VCaP (cell line): ENCODE data around the gene CDCA7L.
"Not testable (repeated sequence)": the region's sequence is repeated elsewhere in the genome, so short reads cannot be mapped to it uniquely, and the experiment has no call there.

Experiments used
- H3K27ac ChIP-seq: fragments of 450-650 bp; 2 replicates; pipeline ENCODE4 v1.5.1; 2017
- TF ChIP-seq, protein P1 (sequence below): fragments of 450-650 bp; conservative IDR thresholded peaks from 2 replicates; pipeline ENCODE4 v1.5.1; 2017; ENCODE audit warnings: mild to moderate bottlenecking, moderate library complexity

The CDCA7L gene

DNA sequence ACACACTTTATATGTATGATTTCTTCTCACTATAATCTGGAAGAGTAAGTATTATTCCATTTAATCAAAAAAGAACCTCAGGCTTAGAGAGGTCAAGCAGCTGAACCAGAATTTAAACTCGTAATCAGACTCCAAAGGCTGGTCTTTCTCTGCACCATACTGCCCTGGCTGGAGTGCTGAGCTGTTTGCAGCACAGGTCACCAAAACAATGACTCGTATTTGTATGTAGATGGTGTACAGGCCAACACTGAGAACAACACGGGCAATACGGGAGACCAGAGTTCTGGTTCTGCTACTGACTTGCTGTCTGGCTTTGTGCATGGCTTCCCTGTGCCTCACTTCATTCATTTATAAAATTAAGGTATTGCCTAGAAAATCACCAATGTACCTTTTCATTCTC is 57.9 kb downstream of the CDCA7L start:
- TF ChIP-seq, protein P1, sequence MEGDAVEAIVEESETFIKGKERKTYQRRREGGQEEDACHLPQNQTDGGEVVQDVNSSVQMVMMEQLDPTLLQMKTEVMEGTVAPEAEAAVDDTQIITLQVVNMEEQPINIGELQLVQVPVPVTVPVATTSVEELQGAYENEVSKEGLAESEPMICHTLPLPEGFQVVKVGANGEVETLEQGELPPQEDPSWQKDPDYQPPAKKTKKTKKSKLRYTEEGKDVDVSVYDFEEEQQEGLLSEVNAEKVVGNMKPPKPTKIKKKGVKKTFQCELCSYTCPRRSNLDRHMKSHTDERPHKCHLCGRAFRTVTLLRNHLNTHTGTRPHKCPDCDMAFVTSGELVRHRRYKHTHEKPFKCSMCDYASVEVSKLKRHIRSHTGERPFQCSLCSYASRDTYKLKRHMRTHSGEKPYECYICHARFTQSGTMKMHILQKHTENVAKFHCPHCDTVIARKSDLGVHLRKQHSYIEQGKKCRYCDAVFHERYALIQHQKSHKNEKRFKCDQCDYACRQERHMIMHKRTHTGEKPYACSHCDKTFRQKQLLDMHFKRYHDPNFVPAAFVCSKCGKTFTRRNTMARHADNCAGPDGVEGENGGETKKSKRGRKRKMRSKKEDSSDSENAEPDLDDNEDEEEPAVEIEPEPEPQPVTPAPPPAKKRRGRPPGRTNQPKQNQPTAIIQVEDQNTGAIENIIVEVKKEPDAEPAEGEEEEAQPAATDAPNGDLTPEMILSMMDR: no peak

DNA sequence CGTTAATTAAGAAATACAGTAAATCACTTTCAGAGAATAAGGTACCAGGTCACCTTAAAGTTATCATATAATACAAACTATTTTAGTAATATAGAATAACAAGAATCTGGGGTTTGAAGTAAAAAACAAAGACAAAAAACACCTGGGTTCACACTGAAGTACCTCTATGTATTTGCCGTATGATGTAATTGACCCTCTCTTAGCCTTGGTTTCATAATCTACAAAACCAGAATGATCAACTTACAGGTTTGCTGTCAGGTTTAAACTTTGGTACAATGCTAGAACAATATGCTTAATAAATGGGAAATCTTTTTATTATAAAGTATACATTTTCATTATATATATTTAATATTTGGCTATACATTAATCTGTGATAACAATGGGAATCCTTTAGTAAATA is 58.3 kb downstream of the CDCA7L start:
- H3K27ac ChIP-seq: no peak overlapping the region
- TF ChIP-seq, protein P1: no peak

More for the DNA sequence above, 57.9 kb downstream of the CDCA7L start:
- H3K27ac ChIP-seq: no peak overlapping the region

DNA sequence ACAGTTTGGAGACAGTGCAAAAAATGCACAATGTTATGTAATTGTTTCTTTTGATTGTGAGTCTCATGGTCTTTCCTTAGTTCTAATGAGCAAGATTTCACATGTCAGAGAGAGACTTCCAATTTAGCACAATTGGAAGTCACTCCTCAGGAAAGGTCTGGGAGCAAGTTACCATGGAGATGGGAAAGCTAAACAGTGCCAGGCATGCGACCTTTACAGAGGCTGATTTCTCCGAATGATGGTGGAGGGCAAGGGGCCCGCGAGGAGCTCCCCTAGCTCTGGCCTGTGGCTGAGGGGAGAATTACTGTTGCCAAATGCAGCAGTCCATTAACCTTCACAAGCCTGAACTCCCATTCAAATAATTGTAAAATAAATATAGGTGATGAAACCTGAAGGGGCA is 59.3 kb downstream of the CDCA7L start:
- H3K27ac ChIP-seq: no peak overlapping the region
- TF ChIP-seq, protein P1: no peak

DNA sequence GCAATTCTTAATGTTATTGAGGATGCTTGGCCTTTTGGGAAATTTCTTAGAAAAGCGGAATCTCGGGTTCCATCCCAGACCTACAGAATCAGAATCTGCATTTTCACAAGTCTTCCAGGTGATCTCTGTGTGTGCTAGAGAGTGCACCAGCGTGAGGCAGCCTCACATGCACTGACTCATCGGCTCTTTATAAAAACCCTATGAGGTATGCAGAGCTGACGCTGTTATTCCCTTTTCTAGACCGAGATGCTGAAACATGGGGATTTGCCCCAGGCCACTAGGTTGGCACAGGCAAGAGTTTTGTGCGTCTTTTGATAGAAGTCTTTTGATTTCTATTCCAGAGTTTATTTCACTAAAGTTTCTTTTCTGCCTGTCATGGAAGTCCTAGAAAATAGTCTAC is 61.2 kb downstream of the CDCA7L start:
- TF ChIP-seq, protein P1: no peak
- no peak overlapping the region for H3K27ac ChIP-seq

DNA sequence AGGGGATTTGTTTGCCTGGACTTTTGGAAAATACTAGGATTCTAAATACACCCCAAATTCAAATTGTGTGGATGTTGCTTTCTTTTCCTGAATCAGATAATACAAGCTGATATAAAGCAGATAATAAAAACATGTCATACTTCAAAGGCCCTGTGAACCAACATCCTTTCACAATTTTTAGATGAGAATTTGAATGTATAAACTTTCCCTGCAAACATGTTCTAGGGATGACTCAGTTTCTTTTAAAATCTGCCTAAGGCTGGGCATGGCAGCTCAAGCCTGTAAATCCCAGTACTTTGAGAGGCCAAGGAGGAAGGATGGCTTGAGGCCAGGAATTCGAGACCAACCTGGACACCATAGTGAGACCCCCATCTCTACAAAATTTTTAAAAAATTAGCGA is 62.2 kb downstream of the CDCA7L start:
- H3K27ac ChIP-seq: not testable (repeated sequence)

DNA sequence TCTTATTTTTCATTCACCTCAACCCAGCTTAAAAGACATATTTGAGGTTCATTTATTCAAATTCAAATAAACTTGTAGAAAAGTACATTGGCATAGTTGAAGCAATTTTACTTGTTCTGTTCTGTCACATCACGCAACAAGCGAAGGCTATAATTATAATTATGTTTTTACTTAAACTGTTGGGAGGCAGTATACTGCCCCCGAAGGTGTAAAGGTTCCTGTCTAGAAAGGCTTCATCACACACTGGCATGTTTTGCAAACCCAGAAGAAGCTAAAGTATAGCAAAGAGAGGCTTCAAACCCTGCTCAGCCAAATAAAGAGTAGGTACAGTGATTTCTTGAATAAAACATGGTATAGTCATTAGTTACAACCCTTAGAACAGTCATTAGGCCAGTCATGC is 62.6 kb downstream of the CDCA7L start:
- H3K27ac ChIP-seq: no peak overlapping the region
- TF ChIP-seq, protein P1: no peak

DNA sequence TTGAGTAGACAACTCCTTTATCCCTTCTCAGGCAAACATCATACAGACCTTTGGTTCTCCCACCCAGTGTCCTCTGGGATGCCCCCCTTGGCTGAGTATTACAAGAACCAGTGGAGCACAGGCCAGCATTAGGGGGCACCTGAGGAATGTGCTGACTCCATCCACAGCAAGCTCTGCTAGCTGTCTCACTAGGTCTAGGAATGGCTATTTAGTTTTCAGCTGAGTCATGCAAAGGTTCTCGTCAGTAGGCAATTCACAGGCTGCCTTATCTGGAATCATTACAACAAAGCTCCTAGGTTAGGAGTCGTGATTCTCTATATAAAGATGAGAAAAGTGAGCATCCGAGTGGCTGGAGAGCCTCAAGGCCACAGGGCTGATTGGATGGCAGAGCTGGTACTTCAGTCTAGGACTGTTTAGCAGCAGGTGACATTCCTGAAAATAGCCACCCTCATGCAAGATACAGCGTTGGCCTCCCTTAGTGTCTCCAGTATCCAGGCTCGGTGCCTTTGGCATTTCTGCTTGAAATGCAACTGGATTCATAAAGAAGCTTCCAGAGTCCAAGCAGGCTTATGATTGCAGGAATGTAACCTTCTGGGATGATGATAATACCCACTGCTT is 75.8 kb downstream of the CDCA7L start:
- no peak overlapping the region for H3K27ac ChIP-seq
- TF ChIP-seq, protein P1: no peak

DNA sequence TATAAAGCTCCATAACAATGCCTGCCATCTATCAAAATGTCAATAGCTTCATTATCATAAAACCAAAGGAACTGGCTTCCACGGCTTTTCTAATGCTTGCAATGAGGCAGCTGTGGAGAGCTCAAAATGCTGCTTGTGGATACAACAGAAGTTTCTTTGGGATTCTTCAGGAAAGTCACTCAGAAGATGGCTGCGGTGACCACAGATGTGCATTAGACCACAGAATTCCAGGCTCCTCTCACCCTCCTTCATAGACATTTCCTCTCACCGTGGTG is 77.2 kb downstream of the CDCA7L start:
- no peak overlapping the region for H3K27ac ChIP-seq
- TF ChIP-seq, protein P1: no peak
